Measurements from ENCODE around the gene PRG2.
"Not testable (repeated sequence)": the region's sequence is repeated elsewhere in the genome, so short reads cannot be mapped to it uniquely, and the experiment has no call there.

PRG2 gene

GRCh38 chr11:57410287-57410686, 19.8 kb upstream of the PRG2 start:
- DNase-seq: no peak
- peaks cover 62% of the 10 kb centered on the region for H3K36me3 Mint-ChIP-seq

GRCh38 chr11:57409321-57410100, 19.1 kb upstream of the PRG2 start:
- H3K27ac Mint-ChIP-seq: peak overlapping the region; percentile 21
- peaks cover 27% of the 10 kb centered on the region for H3K4me1 Mint-ChIP-seq
- no peaks in the 10 kb centered on the region for H3K27me3 Mint-ChIP-seq
- peaks cover 59% of the 10 kb centered on the region for H3K36me3 Mint-ChIP-seq
- no peak for DNase-seq
- CTCF ChIA-PET: interaction anchor here (0.9 kb wide), 1 partner anchor 50 kb away, joined by 3 read pairs; no protein-coding TSS in a partner anchor
- H3K9me3 Mint-ChIP-seq: no peaks in the 10 kb centered on the region
- H3K4me3 Mint-ChIP-seq: no peak overlapping the region

More at GRCh38 chr11:57410287-57410686, 19.8 kb upstream of the PRG2 start:
- Mint-ChIP-seq H3K27ac (peak overlapping the region; percentile 1), H3K9me3 (no peaks in the 10 kb centered on the region), H3K4me1 (peaks cover 31% of the 10 kb centered on the region), H3K4me3 (no peak overlapping the region), H3K27me3 (no peaks in the 10 kb centered on the region)
- CTCF ChIA-PET: no interaction called here

GRCh38 chr11:57408771-57409170, 18.3 kb upstream of the PRG2 start:
- Mint-ChIP-seq H3K36me3 (peaks cover 54% of the 10 kb centered on the region), H3K9me3 (no peaks in the 10 kb centered on the region), H3K4me3 (no peak overlapping the region), H3K4me1 (peaks cover 26% of the 10 kb centered on the region), H3K27ac (no peak overlapping the region), H3K27me3 (no peaks in the 10 kb centered on the region)
- DNase-seq: no peak
- CTCF ChIA-PET: interaction anchor here (0.9 to 1.1 kb wide), 2 partner anchors 51 to 60 kb away, joined by 3 read pairs; no protein-coding TSS in a partner anchor

GRCh38 chr11:57407941-57408475, 17.6 kb upstream of the PRG2 start:
- CTCF ChIA-PET: interaction anchor here (1.1 kb wide), 1 partner anchor 59 kb away, joined by 3 read pairs; no protein-coding TSS in a partner anchor
- Mint-ChIP-seq H3K9me3 (no peaks in the 10 kb centered on the region), H3K36me3 (peaks cover 47% of the 10 kb centered on the region), H3K4me1 (peaks cover 23% of the 10 kb centered on the region), H3K27me3 (no peaks in the 10 kb centered on the region), H3K4me3 (no peak overlapping the region), H3K27ac (peak overlapping the region; percentile 12)
- DNase-seq: no peak

GRCh38 chr11:57407010-57407920, 16.8 kb upstream of the PRG2 start:
- Mint-ChIP-seq H3K27ac (peak overlapping the region; percentile 56), H3K4me1 (peaks cover 23% of the 10 kb centered on the region), H3K36me3 (peaks cover 47% of the 10 kb centered on the region), H3K9me3 (no peaks in the 10 kb centered on the region), H3K4me3 (no peak overlapping the region), H3K27me3 (no peaks in the 10 kb centered on the region)
- CTCF ChIA-PET: interaction anchor here (0.7 to 1.2 kb wide), 3 partner anchors 33 to 58 kb away, joined by 3 read pairs; no protein-coding TSS in a partner anchor
- no peak for DNase-seq

GRCh38 chr11:57406337-57406904, 16.0 kb upstream of the PRG2 start:
- no peak for DNase-seq
- CTCF ChIA-PET: interaction anchor here (0.7 to 1.2 kb wide), 2 partner anchors 33 to 51 kb away, joined by 3 read pairs; no protein-coding TSS in a partner anchor
- H3K27me3 Mint-ChIP-seq: no peaks in the 10 kb centered on the region
- H3K4me1 Mint-ChIP-seq: peaks cover 23% of the 10 kb centered on the region
- H3K4me3 Mint-ChIP-seq: no peak overlapping the region
- peaks cover 46% of the 10 kb centered on the region for H3K36me3 Mint-ChIP-seq
- no peaks in the 10 kb centered on the region for H3K9me3 Mint-ChIP-seq
- peak overlapping the region; percentile 56 for H3K27ac Mint-ChIP-seq

- no peaks in the 10 kb centered on the region for H3K27me3 Mint-ChIP-seq
- H3K9me3 Mint-ChIP-seq: no peaks in the 10 kb centered on the region
- peaks cover 23% of the 10 kb centered on the region for H3K4me1 Mint-ChIP-seq
- H3K36me3 Mint-ChIP-seq: peaks cover 41% of the 10 kb centered on the region
- CTCF ChIA-PET: no interaction called here
- no peak overlapping the region for H3K4me3 Mint-ChIP-seq
- DNase-seq: no peak
- H3K27ac Mint-ChIP-seq: peak overlapping the region; percentile 7
Observed at GRCh38 chr11:57405271-57405860, 14.9 kb upstream of the PRG2 start.

GRCh38 chr11:57403802-57404147, 13.3 kb upstream of the PRG2 start:
- Mint-ChIP-seq H3K4me1 (peaks cover 23% of the 10 kb centered on the region), H3K27ac (no peak overlapping the region), H3K27me3 (no peaks in the 10 kb centered on the region), H3K36me3 (peaks cover 31% of the 10 kb centered on the region), H3K9me3 (no peaks in the 10 kb centered on the region), H3K4me3 (no peak overlapping the region)
- DNase-seq: no peak
- CTCF ChIA-PET: no interaction called here

- CTCF ChIA-PET, H3K4me3 Mint-ChIP-seq, DNase-seq, H3K27me3 Mint-ChIP-seq, H3K27ac Mint-ChIP-seq, H3K9me3 Mint-ChIP-seq: not testable (repeated sequence)
- Mint-ChIP-seq H3K4me1 (peaks cover 23% of the 10 kb centered on the region), H3K36me3 (peaks cover 31% of the 10 kb centered on the region)
Observed at GRCh38 chr11:57403003-57403801, 12.8 kb upstream of the PRG2 start.

GRCh38 chr11:57402188-57403002, 11.9 kb upstream of the PRG2 start:
- Mint-ChIP-seq H3K9me3 (no peaks in the 10 kb centered on the region), H3K36me3 (peaks cover 23% of the 10 kb centered on the region), H3K4me1 (peaks cover 16% of the 10 kb centered on the region), H3K27me3 (no peaks in the 10 kb centered on the region), H3K27ac (no peak overlapping the region), H3K4me3 (no peak overlapping the region)
- CTCF ChIA-PET: no interaction called here
- DNase-seq: no peak

- H3K9me3 Mint-ChIP-seq: no peaks in the 10 kb centered on the region
- CTCF ChIA-PET: no interaction called here
- H3K36me3 Mint-ChIP-seq: peaks cover 4% of the 10 kb centered on the region
- no peak for DNase-seq
- H3K27ac Mint-ChIP-seq: no peak overlapping the region
- no peaks in the 10 kb centered on the region for H3K4me1 Mint-ChIP-seq
- H3K4me3 Mint-ChIP-seq: no peak overlapping the region
- H3K27me3 Mint-ChIP-seq: no peaks in the 10 kb centered on the region
Observed at GRCh38 chr11:57399972-57400578, 9.6 kb upstream of the PRG2 start.

GRCh38 chr11:57399221-57399620, 8.8 kb upstream of the PRG2 start:
- no peak overlapping the region for H3K4me3 Mint-ChIP-seq
- no peaks in the 10 kb centered on the region for H3K4me1 Mint-ChIP-seq
- no peaks in the 10 kb centered on the region for H3K9me3 Mint-ChIP-seq
- no peak overlapping the region for H3K27ac Mint-ChIP-seq
- no peak for DNase-seq
- CTCF ChIA-PET: no interaction called here
- H3K36me3 Mint-ChIP-seq: peaks cover 2% of the 10 kb centered on the region
- no peaks in the 10 kb centered on the region for H3K27me3 Mint-ChIP-seq
